GM12892 (cell line): ENCODE measurements around the gene GLP2R.

Experiments used
- POLR2A ChIP-seq: IDR thresholded peaks from 2 replicates; pipeline ENCODE4 v1.6.1; 2011; ENCODE audit warnings: low read depth, low read length, control low read depth
- POLR2AphosphoS5 ChIP-seq: IDR thresholded peaks from 2 replicates; pipeline ENCODE4 v1.6.1; 2011; ENCODE audit warnings: low read depth, low read length, control low read depth
- TAF1 ChIP-seq: IDR thresholded peaks from 2 replicates; pipeline ENCODE4 v1.6.1; 2011; ENCODE audit warnings: low read depth, mild to moderate bottlenecking, control low read depth, low read length, borderline replicate concordance

GRCh38 chr17:9845306-9845705 lies 19.6 kb downstream of the GLP2R start:
- no peak for TF ChIP-seq POLR2AphosphoS5
- no peak for TF ChIP-seq POLR2A
- no peak for TF ChIP-seq TAF1
